ENCODE data around the gene LAPTM4A.

The LAPTM4A gene

DNA sequence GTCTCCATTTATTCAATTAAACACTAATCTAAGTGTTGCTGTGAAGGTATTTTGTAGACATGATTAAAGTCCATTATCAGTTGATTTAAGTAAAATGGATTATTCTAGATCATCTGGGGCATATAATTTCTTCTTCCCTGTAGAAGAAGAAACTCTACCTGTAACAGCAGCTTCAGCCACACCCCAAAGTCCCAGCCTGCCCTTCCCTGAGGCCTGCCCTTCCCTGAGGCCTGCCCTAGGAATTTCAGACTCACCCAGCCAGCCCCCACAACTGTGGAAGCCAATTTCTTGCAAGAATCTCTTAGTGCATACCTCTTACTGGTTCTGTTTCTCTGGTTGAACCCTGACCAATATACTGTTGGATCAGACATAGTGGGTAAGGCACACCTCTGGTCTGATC, 13.4 kb upstream of the LAPTM4A start:
- H3K27ac Mint-ChIP-seq, result no peak overlapping the region
- no peak overlapping the region for H3K4me3 Mint-ChIP-seq
- H3K36me3 Mint-ChIP-seq, result no peaks in the 10 kb centered on the region
- H3K27me3 Mint-ChIP-seq, result no peaks in the 10 kb centered on the region
- peaks cover 8% of the 10 kb centered on the region for H3K9me3 Mint-ChIP-seq
- H3K4me1 Mint-ChIP-seq, result peaks cover 8% of the 10 kb centered on the region
- ATAC-seq, result no peak

DNA sequence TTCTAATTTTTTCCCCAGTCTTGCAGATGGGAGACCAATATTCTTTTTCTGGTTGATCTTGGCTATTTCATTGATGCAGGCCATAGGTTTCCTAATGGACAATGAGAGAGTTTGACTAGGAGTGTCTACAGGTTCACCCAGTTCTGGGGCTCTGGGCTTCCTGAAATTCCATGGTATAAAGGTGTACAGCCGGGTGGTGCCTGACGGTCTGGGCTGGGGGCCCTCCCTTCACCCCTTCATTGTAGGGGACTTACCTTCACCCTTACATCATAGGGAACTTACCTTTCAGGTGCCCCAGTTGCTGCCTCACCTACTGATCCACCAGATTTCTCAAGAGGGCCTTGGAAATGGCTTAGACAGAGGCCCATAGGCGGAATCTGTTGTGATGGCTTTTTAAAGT, 13.0 kb upstream of the LAPTM4A start:
- Mint-ChIP-seq H3K4me3 (no peak overlapping the region), H3K27ac (no peak overlapping the region)

DNA sequence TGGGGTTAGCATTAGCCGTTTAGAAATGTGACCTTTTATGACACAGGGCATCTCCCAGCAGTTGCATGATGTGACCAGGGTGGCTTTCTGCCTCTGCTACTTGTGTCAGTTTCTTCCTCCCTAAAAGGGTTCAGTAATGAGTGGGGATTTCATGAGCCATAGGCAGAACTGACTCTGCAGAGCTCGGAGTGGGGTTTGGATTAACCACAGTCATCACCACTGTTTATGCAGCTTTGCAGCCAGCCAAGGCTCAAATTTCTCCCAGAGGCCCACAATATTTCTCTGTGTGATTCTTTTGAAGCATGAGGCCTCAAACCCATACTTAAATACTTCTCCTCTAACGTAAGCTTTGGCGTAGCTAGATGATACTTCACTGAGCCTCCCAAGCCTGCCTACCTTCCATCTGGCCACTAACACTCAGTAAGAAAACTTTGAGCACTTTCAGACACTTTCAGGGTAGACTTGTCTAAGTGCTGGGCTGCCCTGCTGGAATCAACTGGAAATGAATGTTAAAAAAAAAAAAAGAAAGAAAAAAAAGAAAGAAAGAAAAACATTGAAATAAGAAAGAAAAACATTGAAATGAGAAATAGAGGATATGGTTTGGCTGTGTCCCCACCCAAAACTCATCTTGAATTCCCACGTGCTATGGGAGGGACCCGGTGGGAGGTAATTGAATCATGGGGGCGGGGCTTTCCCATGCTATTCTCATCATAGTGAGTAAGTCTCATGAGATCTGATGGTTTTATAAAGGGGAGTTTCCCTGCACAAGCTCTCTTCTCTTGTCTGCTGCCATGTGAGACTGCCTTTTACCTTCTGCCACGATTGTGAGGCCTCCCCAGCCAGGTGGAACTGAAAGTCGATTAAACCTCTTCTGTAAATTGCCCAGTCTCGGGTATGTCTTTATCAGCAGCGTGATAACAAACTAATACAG, 11.5 kb upstream of the LAPTM4A start:
- Mint-ChIP-seq H3K27me3 (no peaks in the 10 kb centered on the region), H3K27ac (peak overlapping the region; percentile 8), H3K36me3 (no peaks in the 10 kb centered on the region), H3K4me1 (peaks cover 8% of the 10 kb centered on the region), H3K4me3 (no peak overlapping the region), H3K9me3 (peaks cover 8% of the 10 kb centered on the region)
- ATAC-seq, result no peak

More for the DNA sequence above, 13.0 kb upstream of the LAPTM4A start:
- ATAC-seq, result no peak
- Mint-ChIP-seq H3K27me3 (no peaks in the 10 kb centered on the region), H3K9me3 (peaks cover 8% of the 10 kb centered on the region), H3K4me1 (peaks cover 8% of the 10 kb centered on the region), H3K36me3 (no peaks in the 10 kb centered on the region)

DNA sequence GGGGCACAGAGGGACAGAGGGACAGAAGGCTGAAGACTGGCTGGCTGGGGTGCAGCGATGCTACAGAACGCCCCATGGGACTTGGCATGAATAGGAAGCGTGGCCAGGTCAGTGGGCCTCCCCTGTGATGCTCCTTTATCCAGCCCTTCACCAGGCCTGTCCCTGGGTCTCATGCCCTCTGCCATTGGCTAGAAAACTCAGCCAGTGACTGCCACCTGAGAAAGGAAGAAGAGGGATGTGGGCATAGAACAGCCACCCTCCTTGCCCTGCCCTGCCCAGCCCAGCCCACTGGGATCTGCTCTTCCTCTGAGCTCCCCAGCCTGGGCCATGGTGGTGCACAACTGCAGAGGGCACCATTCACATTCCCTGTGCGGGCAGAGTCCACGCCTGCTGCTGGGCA, 10.5 kb upstream of the LAPTM4A start:
- H3K27me3 Mint-ChIP-seq, result peaks cover 8% of the 10 kb centered on the region

DNA sequence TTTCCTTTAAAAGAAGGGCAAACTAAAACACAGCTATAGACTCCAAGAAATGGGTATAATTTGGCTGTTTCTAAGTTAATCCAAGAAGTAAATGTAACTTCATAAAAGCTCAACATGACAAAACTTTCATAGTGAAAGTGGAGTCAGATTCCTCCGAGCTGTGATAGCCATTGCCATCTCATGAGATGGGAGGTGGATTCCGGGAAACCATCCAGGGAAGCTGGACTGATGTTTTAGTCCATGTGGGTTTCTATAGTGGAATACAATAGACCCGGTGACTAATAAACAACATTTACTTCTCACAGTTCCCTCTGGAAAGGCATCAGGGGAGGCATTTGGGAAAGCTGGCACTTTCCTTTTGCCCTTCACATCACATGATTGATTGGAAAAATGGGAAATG, 10.0 kb upstream of the LAPTM4A start:
- Mint-ChIP-seq H3K9me3 (peaks cover 5% of the 10 kb centered on the region), H3K27ac (no peak overlapping the region), H3K36me3 (no peaks in the 10 kb centered on the region), H3K4me3 (no peak overlapping the region), H3K27me3 (peaks cover 13% of the 10 kb centered on the region), H3K4me1 (peaks cover 8% of the 10 kb centered on the region)
- no peak for ATAC-seq

More for the DNA sequence above, 10.5 kb upstream of the LAPTM4A start:
- Mint-ChIP-seq H3K4me1 (peaks cover 8% of the 10 kb centered on the region), H3K27ac (no peak overlapping the region), H3K9me3 (peaks cover 5% of the 10 kb centered on the region), H3K36me3 (no peaks in the 10 kb centered on the region), H3K4me3 (no peak overlapping the region)
- ATAC-seq, result no peak

DNA sequence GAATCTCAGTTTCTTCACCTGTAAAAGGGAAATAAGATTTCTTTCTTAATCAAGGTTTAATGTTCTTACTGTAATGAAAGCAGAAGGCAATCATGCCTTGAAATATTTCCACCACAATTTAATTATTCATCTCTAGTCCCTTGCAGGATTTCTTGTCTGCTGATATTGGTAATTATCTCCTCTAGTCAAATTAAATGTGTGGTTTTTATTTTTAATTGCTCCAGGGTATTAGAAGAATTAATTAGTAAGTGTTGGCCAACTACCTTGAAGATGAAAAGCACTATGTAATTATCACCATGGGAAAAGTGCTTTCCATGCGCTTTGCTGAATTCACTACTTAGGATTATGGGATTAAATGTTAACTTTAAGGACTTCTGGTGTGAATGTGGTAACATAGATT, 8.7 kb upstream of the LAPTM4A start:
- Mint-ChIP-seq H3K4me1 (peaks cover 8% of the 10 kb centered on the region), H3K36me3 (no peaks in the 10 kb centered on the region), H3K27me3 (peaks cover 25% of the 10 kb centered on the region), H3K4me3 (no peak overlapping the region), H3K9me3 (peaks cover 5% of the 10 kb centered on the region), H3K27ac (no peak overlapping the region)
- no peak for ATAC-seq

DNA sequence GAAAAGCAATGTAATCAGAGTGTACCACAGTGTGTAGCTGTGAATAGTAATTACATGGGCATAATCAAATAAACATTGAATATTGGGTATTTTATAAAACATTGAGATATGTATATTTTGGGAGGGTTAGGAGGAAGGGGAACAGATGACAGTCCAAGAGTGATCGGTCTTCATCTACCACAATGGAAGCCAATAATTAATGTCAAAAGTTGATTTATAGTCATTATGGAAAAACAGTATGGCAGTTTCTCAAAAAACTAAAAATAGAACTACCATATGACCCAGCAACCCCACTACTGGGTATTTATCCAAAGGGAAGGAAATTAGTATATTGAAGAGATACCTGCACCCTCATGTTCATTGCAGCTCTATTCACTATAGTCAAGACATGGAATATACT, 5.8 kb upstream of the LAPTM4A start:
- Mint-ChIP-seq H3K27ac (no peak overlapping the region), H3K4me1 (no peaks in the 10 kb centered on the region), H3K27me3 (peaks cover 30% of the 10 kb centered on the region), H3K4me3 (no peak overlapping the region), H3K36me3 (no peaks in the 10 kb centered on the region), H3K9me3 (no peaks in the 10 kb centered on the region)
- no peak for ATAC-seq

DNA sequence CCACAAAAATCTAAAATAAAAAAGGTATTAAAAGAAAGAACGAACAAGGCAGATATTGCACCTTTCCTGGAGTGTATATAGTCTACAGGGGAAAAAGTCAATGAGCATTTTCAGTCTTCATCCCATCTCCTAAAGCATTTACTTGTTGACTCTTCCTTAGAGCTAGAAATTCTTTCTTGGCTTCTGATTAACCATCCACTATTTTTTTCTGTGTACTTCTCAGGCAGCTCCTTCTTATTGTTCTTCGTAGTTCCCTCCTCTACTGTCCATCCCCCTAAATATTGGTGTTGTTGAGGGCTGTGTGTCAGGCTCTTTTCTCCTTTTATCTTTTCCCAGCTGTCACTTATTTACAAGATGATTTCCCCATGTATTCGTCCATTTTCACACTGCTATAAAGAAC, 3.5 kb upstream of the LAPTM4A start:
- ATAC-seq, result no peak
- peaks cover 1% of the 10 kb centered on the region for H3K4me1 Mint-ChIP-seq
- H3K27me3 Mint-ChIP-seq, result peaks cover 30% of the 10 kb centered on the region
- H3K9me3 Mint-ChIP-seq, result no peaks in the 10 kb centered on the region
- no peak overlapping the region for H3K27ac Mint-ChIP-seq
- H3K36me3 Mint-ChIP-seq, result no peaks in the 10 kb centered on the region
- H3K4me3 Mint-ChIP-seq, result no peak overlapping the region

DNA sequence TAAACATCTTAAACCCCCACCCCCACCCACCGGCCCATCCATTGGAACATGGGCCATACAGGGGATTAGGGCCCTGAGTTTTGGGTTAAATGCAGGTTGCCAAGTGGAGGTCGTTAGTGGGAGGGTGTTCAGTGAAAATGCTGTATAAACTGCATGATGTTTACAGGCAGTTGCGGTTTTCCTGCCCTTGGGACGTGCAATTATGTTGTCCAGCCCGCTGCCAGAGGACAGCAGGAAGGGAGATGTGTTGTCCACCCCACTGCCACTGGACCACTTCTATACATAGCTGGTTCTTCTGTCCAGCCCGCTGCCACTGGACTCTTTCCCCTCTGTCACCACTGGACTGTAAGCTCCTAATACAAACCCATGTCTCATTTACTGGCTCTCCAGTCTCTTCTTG, 2.7 kb upstream of the LAPTM4A start:
- Mint-ChIP-seq H3K27ac (no peak overlapping the region), H3K9me3 (no peaks in the 10 kb centered on the region), H3K4me1 (peaks cover 10% of the 10 kb centered on the region), H3K27me3 (peaks cover 30% of the 10 kb centered on the region), H3K4me3 (no peak overlapping the region), H3K36me3 (no peaks in the 10 kb centered on the region)
- ATAC-seq, result no peak

DNA sequence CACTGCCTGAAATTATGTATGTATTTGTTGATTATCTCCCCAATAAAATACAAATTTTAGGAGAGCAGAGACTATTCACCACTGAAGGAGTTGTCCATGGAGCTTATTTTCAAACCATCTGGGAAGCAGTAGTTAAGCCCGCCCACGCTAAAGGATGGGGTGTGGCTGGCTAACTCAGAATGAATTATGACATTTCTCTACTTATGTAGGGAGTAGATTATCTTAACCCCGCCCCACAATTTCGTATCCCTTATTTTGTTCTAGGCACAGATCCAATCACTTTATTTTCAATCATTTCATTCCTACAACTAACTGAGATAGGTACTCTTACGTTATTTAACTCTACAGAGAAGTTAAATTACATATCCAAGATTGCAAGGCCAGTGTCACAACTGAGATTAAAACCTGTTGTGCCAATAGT, 1.4 kb upstream of the LAPTM4A start:
- H3K4me3 Mint-ChIP-seq, result no peak overlapping the region
- H3K36me3 Mint-ChIP-seq, result no peaks in the 10 kb centered on the region
- no peaks in the 10 kb centered on the region for H3K9me3 Mint-ChIP-seq
- H3K4me1 Mint-ChIP-seq, result peaks cover 19% of the 10 kb centered on the region
- peaks cover 30% of the 10 kb centered on the region for H3K27me3 Mint-ChIP-seq
- no peak for ATAC-seq
- no peak overlapping the region for H3K27ac Mint-ChIP-seq

DNA sequence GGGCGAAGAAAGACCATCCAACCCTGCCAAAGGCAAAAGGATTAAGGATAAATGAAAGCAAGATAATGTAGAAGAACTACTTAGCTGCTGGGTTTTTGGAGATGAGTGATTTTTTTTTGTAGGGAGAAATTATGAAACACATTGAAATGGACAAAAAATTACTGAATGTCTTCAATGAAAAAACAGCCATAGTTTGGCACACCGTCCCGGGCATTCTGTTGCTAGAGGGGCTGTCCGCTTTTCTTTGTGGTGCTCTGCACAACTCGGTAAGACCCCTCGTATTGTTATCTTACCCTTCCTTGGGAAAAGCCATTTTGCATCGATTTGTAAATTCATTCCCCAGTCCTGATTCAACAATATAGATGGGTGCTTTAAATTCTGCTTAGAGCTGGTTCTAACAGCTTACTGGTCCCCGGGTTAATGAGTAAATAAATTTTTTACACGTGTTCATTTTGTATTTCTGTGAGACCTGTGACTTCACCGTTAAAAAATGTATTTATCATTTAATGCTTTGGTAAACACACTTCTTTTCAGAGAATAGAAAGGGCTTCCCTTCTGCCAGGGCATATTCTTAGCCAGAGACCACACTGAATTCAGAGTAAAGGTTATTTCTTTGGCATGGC, 912 bp upstream of the LAPTM4A start:
- H3K4me1 Mint-ChIP-seq, result peaks cover 19% of the 10 kb centered on the region
- no peak overlapping the region for H3K4me3 Mint-ChIP-seq
- H3K27me3 Mint-ChIP-seq, result peaks cover 26% of the 10 kb centered on the region
- no peaks in the 10 kb centered on the region for H3K36me3 Mint-ChIP-seq
- no peaks in the 10 kb centered on the region for H3K9me3 Mint-ChIP-seq
- ATAC-seq, result no peak
- no peak overlapping the region for H3K27ac Mint-ChIP-seq

DNA sequence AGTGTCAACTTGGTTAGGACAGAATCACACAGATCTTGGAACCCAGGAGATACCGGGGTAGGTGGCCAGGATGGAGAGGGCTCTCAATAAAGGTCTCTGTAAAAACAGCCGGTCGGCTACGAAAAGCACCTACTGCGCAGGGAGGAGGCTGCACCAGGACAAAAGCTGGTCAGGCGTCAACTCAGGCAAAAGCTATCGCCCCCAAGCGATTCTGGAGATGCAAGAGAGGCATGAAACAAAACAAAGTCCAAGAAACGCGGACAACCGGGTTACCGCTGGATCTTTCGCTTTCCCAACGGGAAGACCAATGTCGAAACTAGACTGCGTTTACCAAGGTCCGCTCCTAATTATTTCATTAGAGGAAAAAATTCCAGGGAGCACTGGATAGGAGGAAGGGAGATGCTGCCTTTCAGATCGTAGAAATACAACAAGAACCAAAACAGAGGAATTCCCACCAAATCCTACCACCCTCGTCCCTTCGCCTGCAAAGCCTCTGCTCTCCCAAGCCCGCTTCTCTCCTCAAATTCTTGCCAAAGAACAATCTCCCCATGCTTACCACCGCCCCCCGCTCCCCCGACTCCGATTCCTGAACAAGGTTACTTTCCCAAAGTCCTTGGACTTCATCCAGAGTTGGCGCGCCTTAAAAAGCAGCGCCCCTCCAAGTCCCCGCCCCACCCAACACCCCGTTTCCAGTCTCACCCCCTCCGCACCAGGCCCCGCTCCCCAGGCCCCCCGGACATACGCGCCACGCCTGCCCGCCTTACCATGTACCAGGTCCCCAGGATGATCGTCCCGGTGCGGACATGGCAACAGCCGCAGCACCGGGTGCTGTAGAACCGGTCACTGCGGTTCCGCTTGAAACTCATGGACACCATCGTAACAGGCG, 539 bp downstream of the LAPTM4A start:
- Mint-ChIP-seq H3K27ac (no peak overlapping the region), H3K4me1 (peaks cover 19% of the 10 kb centered on the region), H3K27me3 (peaks cover 13% of the 10 kb centered on the region), H3K4me3 (no peak overlapping the region), H3K9me3 (no peaks in the 10 kb centered on the region), H3K36me3 (no peaks in the 10 kb centered on the region)
- ATAC-seq, result peak; percentile 59

DNA sequence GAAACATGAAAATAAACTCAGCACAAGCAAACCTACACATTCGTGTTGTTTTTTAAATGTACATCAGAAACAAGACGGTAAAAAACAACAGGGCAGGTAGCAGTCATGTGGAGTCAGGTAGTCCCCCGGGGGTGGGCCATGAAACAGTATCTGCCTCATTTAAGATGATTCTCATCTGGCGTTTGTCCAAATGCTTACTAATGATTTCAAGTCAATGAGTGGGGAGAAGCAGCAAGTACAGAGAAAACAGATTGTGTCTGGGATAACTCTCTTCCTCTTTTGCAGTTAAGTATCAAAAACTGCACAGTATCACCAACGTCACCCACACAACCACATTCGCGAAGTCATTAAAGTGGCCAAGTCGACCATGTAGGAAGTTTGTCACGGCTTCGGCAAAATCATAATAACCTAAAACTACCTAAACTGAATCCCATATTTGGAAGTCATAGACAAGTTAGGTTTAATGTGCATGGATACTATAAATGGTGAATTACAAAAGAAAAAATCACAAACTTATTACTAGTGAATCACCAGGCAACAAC, 1.3 kb downstream of the LAPTM4A start:
- Mint-ChIP-seq H3K36me3 (no peaks in the 10 kb centered on the region), H3K27me3 (peaks cover 6% of the 10 kb centered on the region), H3K27ac (no peak overlapping the region), H3K4me1 (peaks cover 19% of the 10 kb centered on the region), H3K4me3 (no peak overlapping the region), H3K9me3 (no peaks in the 10 kb centered on the region)
- ATAC-seq, result peak; percentile 67

DNA sequence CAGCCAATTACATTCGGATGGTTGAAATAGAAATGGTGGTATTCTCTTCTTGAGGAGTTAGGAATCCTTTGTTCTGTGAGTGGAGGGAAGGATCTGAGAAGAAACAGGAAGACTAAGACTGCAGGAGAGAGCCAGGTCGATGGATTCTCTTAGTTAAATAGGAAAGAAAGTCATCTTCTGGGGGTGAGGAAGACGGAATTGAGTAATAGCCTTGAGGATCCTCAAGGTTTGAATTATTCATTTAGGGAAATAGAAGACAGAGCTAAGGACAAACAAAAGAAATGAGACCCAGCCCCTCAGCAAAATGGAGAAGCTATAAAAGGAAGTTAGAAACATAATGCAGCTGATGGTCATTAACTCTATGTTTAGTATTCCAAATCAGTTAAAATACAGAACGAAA, 1.8 kb downstream of the LAPTM4A start:
- Mint-ChIP-seq H3K36me3 (no peaks in the 10 kb centered on the region), H3K4me1 (peaks cover 19% of the 10 kb centered on the region), H3K9me3 (no peaks in the 10 kb centered on the region), H3K4me3 (no peak overlapping the region), H3K27ac (no peak overlapping the region), H3K27me3 (peaks cover under 1% of the 10 kb centered on the region)
- no peak for ATAC-seq

Measured in stimulated activated memory B cell treated with anti-CD40 and anti-IgM and Interleukin-4, amounts not matched to agents 10 μg/mL and 1 μg/mL and 100 μg/mL, for 72 hours (primary cell).